OCI-LY7 (cell line): ENCODE results near the gene BRME1. TPM values are rescaled to one million over a fixed set of nuclear protein-coding genes. Genes with fewer than 3 reads are reported as not detected.

ENCODE experiments used
- BruUV-seq: library from RNA; stranded (reverse); fragments of 400-500 nt; replicated peaks from 2 replicates; lab custom pipeline; 2021; lab: Mats Ljungman, UMichigan
- CTCF ChIA-PET: fragments of 300-600 bp; sonication (Branson Sonifier 250); formaldehyde crosslinking; loops from one replicate; lab custom pipeline; 2022; ENCODE audit warnings: antibody characterized with exemption; ENCODE audit not compliant: unreplicated experiment; lab: Charles Lee
- POLR2A ChIA-PET: fragments of 300-600 bp; sonication (Branson Sonifier 250); formaldehyde crosslinking; loops from one replicate; lab custom pipeline; 2022; ENCODE audit warnings: antibody characterized with exemption; lab: Charles Lee
- DNase-seq: peaks from one replicate; pipeline ENCODE4 v3.0.0-alpha.2; 2015; ENCODE audit warnings: low spot score
- H2AFZ ChIP-seq: fragments of 200-600 bp; sonication (generic), shearing (Covaris generic); 2 replicates; pipeline ENCODE4 v1.6.1; 2014; ENCODE audit warnings: mild to moderate bottlenecking, antibody characterized with exemption, low read length, moderate library complexity
- H3K27ac ChIP-seq: fragments of 200-600 bp; sonication (generic); 2 replicates; pipeline ENCODE4 v1.5.1; 2014; ENCODE audit warnings: mixed run types, low read depth, mild to moderate bottlenecking, moderate library complexity, low read length, inconsistent platforms; ENCODE audit not compliant: poor library complexity, severe bottlenecking
- H3K36me3 ChIP-seq: fragments of 200-600 bp; sonication (generic); 2 replicates; pipeline ENCODE4 v1.6.1; 2014; ENCODE audit warnings: mild to moderate bottlenecking, antibody characterized with exemption, low read length, moderate library complexity, mixed read lengths; ENCODE audit not compliant: insufficient read depth
- H3K4me1 ChIP-seq: fragments of 200-600 bp; sonication (generic); 2 replicates; pipeline ENCODE4 v1.5.1; 2014; ENCODE audit warnings: mild to moderate bottlenecking, low read length; ENCODE audit not compliant: insufficient read depth, poor library complexity, severe bottlenecking
- H3K4me2 ChIP-seq: fragments of 200-600 bp; sonication (generic); 2 replicates; pipeline ENCODE4 v1.6.1; 2014; ENCODE audit warnings: mild to moderate bottlenecking, low read length
- H3K4me3 ChIP-seq: fragments of 200-600 bp; sonication (generic); 2 replicates; pipeline ENCODE4 v1.5.1; 2014; ENCODE audit warnings: mild to moderate bottlenecking, low read depth, low read length; ENCODE audit not compliant: poor library complexity, severe bottlenecking
- H3K79me2 ChIP-seq: fragments of 200-600 bp; sonication (generic); 2 replicates; pipeline ENCODE4 v1.6.1; 2016; ENCODE audit warnings: low read depth, mild to moderate bottlenecking, low read length, moderate library complexity, mixed read lengths; ENCODE audit not compliant: insufficient read depth
- H3K9me2 ChIP-seq: fragments of 200-600 bp; sonication (generic); 2 replicates; pipeline ENCODE4 v1.6.1; 2016; ENCODE audit warnings: mild to moderate bottlenecking, low read length, mixed read lengths; ENCODE audit not compliant: insufficient read depth
- H3K9me3 ChIP-seq: fragments of 200-600 bp; sonication (generic); 2 replicates; pipeline ENCODE4 v1.6.1; 2014; ENCODE audit warnings: mild to moderate bottlenecking, mixed run types, low read length, mixed read lengths
- H4K20me1 ChIP-seq: fragments of 200-600 bp; sonication (generic); 2 replicates; pipeline ENCODE4 v1.6.1; 2014; ENCODE audit warnings: mild to moderate bottlenecking, antibody characterized with exemption, low read length, moderate library complexity, mixed read lengths; ENCODE audit not compliant: insufficient read depth
- CTCF ChIP-seq: fragments of 200-600 bp; sonication (generic); conservative IDR thresholded peaks from 2 replicates; pipeline ENCODE4 v1.5.1; 2014; ENCODE audit warnings: mild to moderate bottlenecking, antibody characterized with exemption, low read length, moderate library complexity, mixed read lengths
- EZH2phosphoT487 ChIP-seq: fragments of 200-600 bp; sonication (generic); IDR thresholded peaks from 2 replicates; pipeline ENCODE4 v1.6.1; 2018; ENCODE audit warnings: low read depth, borderline replicate concordance, mild to moderate bottlenecking, mixed run types, antibody characterized with exemption, low read length, moderate library complexity, mixed read lengths
- intact Hi-C: fragments of 100-400 bp; cut with micrococcal nuclease; formaldehyde crosslinking; loops from one replicate; pipeline ENCODE4 v1.10.0; 2022; ENCODE audit not compliant: unreplicated experiment
- total RNA-seq, 2 experiments: library from RNA; depleted of rRNA in 1 of 2; stranded (reverse); fragments of >200 nt in 1 of 2; shearing (Covaris generic) in 1 of 2; gene quantifications; 2 replicates each; pipeline ENCODE4 v1.2.3, GENCODE V29; 2014 to 2022

Gene BRME1
- total RNA-seq, 2 experiments from 2014 or later: 2.5 to 7.2 TPM

DNA sequence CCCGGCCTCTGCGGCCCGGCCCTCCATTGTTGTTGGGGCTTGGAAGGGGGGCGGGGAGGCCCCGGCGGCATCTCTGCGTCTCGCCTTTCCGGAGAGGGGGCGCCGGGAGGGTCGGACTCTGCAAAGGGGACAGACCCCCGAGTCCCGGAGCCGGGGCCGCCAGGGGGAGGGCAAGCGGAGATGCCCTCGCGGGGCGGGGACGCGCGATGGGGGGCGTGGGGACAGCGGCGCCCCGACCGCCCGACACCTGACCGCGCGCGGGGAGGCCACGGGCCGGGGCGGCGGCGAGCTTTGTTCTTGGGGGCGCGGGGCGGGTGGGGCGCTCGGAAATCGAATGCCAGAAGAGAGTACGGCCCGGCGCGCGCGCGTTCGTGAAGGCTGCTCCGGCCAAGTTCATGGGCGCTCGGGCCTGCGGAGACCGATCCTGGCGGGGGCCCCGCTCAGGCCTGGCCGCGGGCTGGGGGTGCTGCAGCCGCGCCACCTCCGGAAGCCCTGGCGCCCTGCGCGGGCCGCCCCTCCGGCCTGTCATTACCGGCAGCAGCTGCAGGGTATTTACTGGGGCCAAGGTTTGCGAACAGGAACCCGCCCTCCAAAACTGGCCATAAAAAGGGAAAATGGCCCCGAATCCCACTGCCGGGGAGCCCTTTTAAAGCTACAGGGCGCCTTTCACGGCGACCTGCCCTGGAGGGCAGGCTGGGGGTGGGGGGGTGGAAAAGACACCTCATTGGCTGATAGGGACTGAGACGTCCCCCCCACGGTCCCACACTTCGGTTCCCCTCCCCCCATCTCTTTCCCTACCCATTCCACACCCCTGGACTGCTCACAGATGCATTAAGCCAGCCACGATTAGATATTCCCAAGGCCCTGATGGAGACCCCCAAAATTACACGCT is 40.1 kb downstream of the BRME1 start:
- POLR2A ChIA-PET: interaction anchor here (0.6 kb wide), 1 partner anchor 102 kb away, joined by 4 read pairs; no protein-coding TSS in a partner anchor

DNA sequence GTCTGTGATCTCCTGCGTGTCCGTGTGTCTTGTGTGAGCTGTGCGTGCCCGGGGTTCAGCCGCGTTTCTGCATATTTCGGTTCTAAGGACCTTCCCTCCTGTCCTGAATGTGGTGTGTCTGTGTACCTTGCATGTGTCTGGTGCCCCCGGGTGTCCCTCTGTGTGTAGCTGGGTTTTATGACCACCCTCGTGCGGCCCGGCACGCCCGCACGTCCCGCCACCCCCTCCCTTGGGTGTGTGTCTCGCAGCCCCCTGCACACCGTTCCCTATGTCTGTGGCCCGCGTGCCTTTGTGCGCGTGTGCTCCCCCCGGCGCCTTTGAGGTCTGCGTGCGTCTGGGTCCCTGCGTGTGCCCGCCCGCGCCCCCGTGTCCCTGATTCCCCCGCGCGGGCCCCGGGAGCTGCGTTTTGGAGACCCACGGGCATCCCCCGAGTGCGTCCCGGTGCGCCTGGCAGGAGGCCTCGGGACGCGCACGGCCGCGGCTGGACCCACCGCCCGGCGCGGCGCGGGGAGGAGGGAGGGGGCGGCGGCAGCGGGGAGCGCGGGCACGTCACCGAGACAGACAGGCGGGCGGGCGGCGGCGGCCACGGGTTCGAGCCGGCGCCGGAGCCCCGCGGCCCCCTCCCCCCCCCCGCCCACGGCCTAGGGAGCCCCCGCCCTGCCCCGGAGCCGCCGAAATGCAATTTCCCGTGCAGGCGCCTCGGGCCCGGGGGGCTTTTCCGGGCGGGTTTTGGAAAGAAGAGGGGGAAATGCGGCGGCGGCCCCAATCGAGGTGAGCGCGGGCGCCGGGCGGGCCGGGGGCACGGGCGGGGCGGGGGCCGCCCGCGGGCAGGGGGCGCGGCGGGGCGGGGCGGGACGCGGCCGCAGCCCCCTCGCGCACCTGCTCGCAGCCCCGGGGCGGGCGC is 41.0 kb downstream of the BRME1 start:
- no peaks in the 10 kb centered on the region for H4K20me1 ChIP-seq
- no peaks in the 10 kb centered on the region for H3K9me2 ChIP-seq
- H3K36me3 ChIP-seq: no peaks in the 10 kb centered on the region
- ChIA-PET CTCF (no interaction called here), POLR2A (interaction anchor here (0.6 kb wide), 1 partner anchor 103 kb away, joined by 4 read pairs; no protein-coding TSS in a partner anchor)
- no peaks in the 10 kb centered on the region for H3K9me3 ChIP-seq
- no peak overlapping the region for H3K27ac ChIP-seq
- no peak overlapping the region for H2AFZ ChIP-seq
- BruUV-seq: no TSS peak
- DNase-seq: no peak
- TF ChIP-seq CTCF (no peak), EZH2phosphoT487 (peak; percentile 83; the same call in 1 of the 2 replicates)
- H3K4me1 ChIP-seq: peaks cover 13% of the 10 kb centered on the region
- no peaks in the 10 kb centered on the region for H3K79me2 ChIP-seq
- H3K4me2 ChIP-seq: peak overlapping the region; percentile 51; the same call in 1 of the 2 replicates
- peak overlapping the region; percentile 60 for H3K4me3 ChIP-seq
- intact Hi-C loops: loop anchor here (5.0 kb wide), 1 partner anchor 588 kb away; no protein-coding TSS in a partner anchor

More for the DNA sequence above, 40.1 kb downstream of the BRME1 start:
- peaks cover 13% of the 10 kb centered on the region for H3K4me1 ChIP-seq
- peak overlapping the region; percentile 51 for H3K4me2 ChIP-seq
- CTCF ChIA-PET: no interaction called here
- peak overlapping the region; percentile 60 for H3K4me3 ChIP-seq
- H3K9me3 ChIP-seq: no peaks in the 10 kb centered on the region
- H3K36me3 ChIP-seq: no peaks in the 10 kb centered on the region
- no peak for DNase-seq
- no peak overlapping the region for H2AFZ ChIP-seq
- H4K20me1 ChIP-seq: no peaks in the 10 kb centered on the region
- no peak overlapping the region for H3K27ac ChIP-seq
- H3K79me2 ChIP-seq: no peaks in the 10 kb centered on the region
- intact Hi-C loops: no loop called here
- BruUV-seq: no TSS peak
- TF ChIP-seq CTCF: no peak
- TF ChIP-seq EZH2phosphoT487: no peak
- no peaks in the 10 kb centered on the region for H3K9me2 ChIP-seq
